Kidney epithelial cell (primary cell): Measurements from ENCODE around the gene PAF1. TPM values are rescaled to one million over a fixed set of nuclear protein-coding genes. Genes with fewer than 3 reads are reported as not detected.

Experiments used
- DNase-seq: peaks from one replicate; pipeline ENCODE4 v3.0.0-alpha.2; 2010; ENCODE audit warnings: low read depth
- H3K27me3 ChIP-seq: 2 replicates; pipeline ENCODE4 v1.6.0; 2011; ENCODE audit warnings: low read length; ENCODE audit not compliant: control insufficient read depth, insufficient read depth
- H3K36me3 ChIP-seq: 2 replicates; pipeline ENCODE4 v1.5.1; 2011; ENCODE audit warnings: low read length; ENCODE audit not compliant: control insufficient read depth, insufficient read depth
- H3K4me3 ChIP-seq: 2 replicates; pipeline ENCODE4 v1.5.1; 2011; ENCODE audit warnings: low read depth, mild to moderate bottlenecking, control low read depth, low read length
- total RNA-seq: library from RNA; depleted of rRNA; stranded (reverse); fragments of >200 nt; gene quantifications from 2 replicates; pipeline ENCODE4 v1.2.3, GENCODE V29; 2015
- TF ChIP-seq, protein P1 (sequence below): IDR thresholded peaks from 2 replicates; pipeline ENCODE4 v1.5.1; 2011; ENCODE audit warnings: mild to moderate bottlenecking, moderate library complexity, low read length, control low read depth, inconsistent platforms; ENCODE audit not compliant: insufficient read depth, poor library complexity, severe bottlenecking

Gene PAF1
- total RNA-seq, 1 donor from 2014 or later, result 44.6 TPM

DNA sequence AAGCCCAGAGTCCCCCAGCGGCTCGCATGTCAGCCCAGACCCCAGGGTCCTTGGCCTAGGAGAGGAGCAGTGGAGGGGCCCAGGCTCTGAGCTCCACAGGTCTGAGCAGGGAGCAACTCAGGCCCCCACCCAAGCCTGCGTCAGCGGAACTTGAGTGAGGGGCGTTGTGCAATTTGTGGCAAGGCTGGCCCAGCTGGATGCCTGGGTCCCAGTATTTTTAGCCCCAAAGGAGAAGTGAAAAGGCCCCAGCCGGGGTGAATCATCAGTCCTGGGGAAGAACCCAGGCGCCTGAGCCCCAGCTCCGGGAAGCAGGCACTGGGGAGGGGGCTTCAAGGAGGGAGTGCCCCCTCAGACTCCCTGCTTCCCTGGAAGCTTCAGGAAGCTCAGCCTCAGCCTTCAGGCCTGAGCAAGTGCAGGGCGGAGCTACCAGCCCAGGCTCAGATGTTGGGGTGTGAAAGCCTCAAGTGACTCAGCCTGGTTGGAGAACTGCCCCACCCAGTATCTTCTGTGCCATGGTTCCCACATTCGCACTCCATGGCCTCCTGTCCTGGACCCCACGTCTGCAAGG is 7.5 kb upstream of the PAF1 start:
- TF ChIP-seq, protein P1, sequence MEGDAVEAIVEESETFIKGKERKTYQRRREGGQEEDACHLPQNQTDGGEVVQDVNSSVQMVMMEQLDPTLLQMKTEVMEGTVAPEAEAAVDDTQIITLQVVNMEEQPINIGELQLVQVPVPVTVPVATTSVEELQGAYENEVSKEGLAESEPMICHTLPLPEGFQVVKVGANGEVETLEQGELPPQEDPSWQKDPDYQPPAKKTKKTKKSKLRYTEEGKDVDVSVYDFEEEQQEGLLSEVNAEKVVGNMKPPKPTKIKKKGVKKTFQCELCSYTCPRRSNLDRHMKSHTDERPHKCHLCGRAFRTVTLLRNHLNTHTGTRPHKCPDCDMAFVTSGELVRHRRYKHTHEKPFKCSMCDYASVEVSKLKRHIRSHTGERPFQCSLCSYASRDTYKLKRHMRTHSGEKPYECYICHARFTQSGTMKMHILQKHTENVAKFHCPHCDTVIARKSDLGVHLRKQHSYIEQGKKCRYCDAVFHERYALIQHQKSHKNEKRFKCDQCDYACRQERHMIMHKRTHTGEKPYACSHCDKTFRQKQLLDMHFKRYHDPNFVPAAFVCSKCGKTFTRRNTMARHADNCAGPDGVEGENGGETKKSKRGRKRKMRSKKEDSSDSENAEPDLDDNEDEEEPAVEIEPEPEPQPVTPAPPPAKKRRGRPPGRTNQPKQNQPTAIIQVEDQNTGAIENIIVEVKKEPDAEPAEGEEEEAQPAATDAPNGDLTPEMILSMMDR, result no peak
- Histone ChIP-seq H3K36me3 (peaks cover 1% of the 10 kb centered on the region), H3K4me3 (no peak overlapping the region), H3K27me3 (no peaks in the 10 kb centered on the region)
- DNase-seq, result no peak

DNA sequence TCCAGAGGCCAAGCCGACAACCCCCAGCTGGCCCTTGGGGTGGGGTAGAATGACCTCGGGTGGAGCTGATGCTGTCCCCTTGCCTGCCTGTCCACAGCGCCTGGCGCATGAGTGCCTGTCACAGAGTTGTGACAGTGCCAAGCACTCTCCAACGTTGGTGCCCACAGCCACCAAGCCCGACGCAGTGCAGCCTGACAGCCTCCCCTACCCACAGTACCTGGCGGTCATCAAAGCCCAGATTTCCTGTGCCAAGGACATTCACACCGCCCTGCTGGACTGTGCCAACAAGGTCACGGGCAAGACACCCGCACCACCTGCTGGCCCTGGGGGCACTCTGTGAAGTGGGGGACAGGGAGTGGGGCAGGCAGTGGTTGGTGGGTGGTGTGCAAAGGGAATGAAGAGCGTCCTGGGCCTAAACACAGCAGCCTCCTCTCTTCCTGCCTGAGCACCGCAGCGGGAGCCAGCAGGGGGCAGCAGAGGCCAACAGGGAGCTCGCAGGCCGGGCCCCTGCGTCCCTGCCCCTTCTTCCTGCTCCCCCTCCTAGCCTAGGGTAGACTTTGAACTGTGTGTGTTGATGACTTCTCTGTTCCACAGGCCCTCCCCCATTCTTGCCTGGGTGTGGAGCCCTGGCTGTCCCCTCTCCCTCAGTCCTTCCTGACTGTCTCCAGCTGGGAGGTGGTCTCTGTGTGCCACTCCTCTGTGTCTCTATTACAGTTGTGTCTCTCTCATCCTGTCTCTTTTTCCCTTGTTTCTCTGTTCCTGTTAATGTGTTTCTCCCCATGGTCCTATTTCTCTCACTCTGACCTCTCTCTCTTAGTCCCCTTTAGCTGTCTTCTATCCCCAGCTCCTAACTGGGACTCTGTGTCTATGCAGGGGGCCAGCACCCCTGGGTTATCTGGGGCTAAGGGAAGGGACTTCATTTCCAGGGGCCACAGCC is 6.7 kb upstream of the PAF1 start:
- TF ChIP-seq, protein P1, result peak; percentile 97
- Histone ChIP-seq H3K27me3 (no peaks in the 10 kb centered on the region), H3K4me3 (no peak overlapping the region), H3K36me3 (peaks cover 1% of the 10 kb centered on the region)
- DNase-seq, result no peak

DNA sequence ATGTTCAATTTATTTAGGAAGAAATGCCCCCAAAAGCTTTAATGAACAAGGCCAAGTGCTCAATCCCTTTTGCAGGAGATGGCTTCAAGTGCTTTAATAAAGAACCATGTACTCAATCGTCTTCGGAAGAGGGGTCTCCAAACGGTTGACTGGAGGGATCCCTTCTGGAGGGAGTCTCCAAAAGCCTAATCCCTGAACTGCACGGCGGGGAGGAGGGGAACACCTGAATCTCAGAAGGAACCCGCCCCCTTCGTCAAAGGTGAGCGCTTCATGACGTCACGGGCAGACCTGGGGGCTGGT is 505 bp downstream of the PAF1 start:
- DNase-seq, result no peak
- TF ChIP-seq, protein P1, result no peak
- peaks cover 3% of the 10 kb centered on the region for H3K36me3 ChIP-seq
- peak overlapping the region; percentile 96 for H3K4me3 ChIP-seq
- H3K27me3 ChIP-seq, result no peaks in the 10 kb centered on the region

DNA sequence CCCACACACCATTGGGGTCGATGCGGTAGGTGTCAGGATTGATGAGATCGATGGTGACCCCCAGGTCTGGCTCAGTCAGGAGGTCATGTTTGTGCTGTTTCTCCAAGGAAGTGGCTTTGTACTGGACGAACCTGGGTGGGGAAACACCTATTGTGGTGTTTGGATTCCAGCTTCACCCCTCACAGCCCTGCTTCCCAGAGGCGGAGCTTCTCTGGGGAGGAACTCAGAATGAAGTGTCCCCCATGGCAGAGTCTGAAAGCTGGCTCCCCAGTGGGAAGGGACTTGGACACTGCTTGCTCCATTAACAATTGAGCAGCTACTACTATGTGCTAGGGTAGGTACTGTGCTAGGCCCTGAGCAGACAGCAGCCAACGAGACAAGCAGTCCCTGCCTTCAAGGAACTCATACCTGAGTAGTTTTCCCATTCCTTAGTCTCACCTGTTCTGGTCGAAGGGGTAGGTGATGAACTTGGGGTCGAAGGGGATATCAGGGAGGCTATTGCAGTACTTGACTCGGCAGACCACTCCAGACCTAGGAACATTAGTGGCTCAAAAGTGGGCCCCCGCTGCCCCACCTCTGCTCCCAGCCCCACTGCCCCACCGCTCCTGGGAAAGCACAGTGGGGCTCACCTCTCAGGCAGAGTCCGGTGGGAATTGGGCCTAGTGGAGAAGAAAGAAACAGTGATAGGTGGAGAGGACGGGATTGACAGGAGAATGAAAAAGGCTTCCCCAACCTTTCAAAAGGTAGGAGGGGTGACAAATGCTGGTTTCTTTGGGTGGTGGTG is 1.1 kb downstream of the PAF1 start:
- Histone ChIP-seq H3K27me3 (no peaks in the 10 kb centered on the region), H3K4me3 (peak overlapping the region; percentile 96), H3K36me3 (peaks cover 3% of the 10 kb centered on the region)
- no peak for DNase-seq
- TF ChIP-seq, protein P1, result no peak

DNA sequence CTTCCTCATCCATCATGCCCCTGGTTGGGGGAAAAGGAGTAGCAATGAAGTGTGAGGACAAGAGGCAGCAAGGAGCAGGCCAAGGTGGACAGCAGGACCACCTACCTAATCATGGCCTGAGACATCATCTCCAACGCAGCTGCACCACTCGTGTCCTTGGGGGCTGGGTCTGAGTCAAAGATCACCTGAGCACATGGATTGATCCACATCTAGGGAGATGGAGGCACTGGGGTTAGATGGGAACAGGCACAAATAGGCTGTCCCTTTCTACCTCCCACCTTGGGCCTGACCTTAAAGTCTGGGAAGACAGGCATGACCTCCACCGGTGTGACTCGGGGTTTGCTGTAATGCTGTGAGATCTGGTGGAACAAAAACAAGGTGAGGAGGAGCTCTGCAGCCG is 2.2 kb downstream of the PAF1 start:
- H3K27me3 ChIP-seq, result no peaks in the 10 kb centered on the region

More for the DNA sequence above, 2.2 kb downstream of the PAF1 start:
- DNase-seq, result no peak
- TF ChIP-seq, protein P1, result no peak
- H3K4me3 ChIP-seq, result no peak overlapping the region
- H3K36me3 ChIP-seq, result peaks cover 2% of the 10 kb centered on the region
